Measurements from ENCODE around the gene ZNF384.

The ZNF384 gene

DNA sequence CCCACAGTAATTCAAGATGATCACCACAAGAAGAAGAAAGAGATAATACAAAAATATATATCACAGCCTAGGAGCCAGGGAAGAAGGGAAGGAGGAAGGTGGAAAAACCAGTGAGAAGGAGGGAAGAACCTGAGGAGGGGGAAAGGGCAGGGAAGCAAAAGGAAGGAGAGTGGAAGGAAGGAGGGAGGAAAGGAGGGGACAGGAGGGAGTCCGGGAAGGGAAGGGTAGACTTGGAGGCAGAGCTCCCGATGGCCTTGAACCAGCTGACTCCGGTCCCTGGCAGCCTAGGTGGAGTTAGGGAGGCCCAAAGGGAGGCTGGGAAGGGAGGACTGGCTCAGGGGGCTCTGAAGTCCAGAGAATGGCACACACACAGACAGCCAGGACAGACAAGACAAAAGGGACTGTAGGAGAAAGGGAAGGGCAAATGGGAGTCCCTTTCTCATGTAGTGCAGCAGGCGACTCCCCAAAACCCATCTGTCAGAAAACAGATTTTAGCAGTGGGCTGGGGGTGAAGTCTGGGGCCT lies 4.7 kb upstream of the ZNF384 start:
- no peak overlapping the region for H4K8ac ChIP-seq (ENCODE audit: low read depth, low read length)
- H3K14ac ChIP-seq (ENCODE audit: low read length): no peak overlapping the region
- no peaks in the 10 kb centered on the region for H3K9me3 ChIP-seq (ENCODE audit: insufficient read depth, low read depth, low read length)
- H3K36me3 ChIP-seq (ENCODE audit: control insufficient read depth in 1 of 2, insufficient read depth in 2 of 2, low read length in 2 of 2): no peaks in the 10 kb centered on the region
- no peak overlapping the region for H2BK12ac ChIP-seq (ENCODE audit: low read length)
- no peak overlapping the region for H3K23ac ChIP-seq (ENCODE audit: low read length)
- H3K4me2 ChIP-seq (ENCODE audit: low read length): no peak overlapping the region
- H3K4me3 ChIP-seq (ENCODE audit: low read depth, low read length): no peak overlapping the region
- peaks cover 7% of the 10 kb centered on the region for H3K27me3 ChIP-seq (ENCODE audit: insufficient read depth, low read length)
- no peak overlapping the region for H2BK5ac ChIP-seq (ENCODE audit: low read depth, low read length, poor library complexity)
- H3K9ac ChIP-seq (ENCODE audit: low read length): no peak overlapping the region
- peaks cover 0 to 3% of the 10 kb centered on the region in 2 experiments for H3K4me1 ChIP-seq (ENCODE audit: control insufficient read depth in 1 of 2, insufficient read depth in 2 of 2, low read length in 2 of 2)
- H2AFZ ChIP-seq (ENCODE audit: insufficient read depth, low read length, poor library complexity): no peak overlapping the region
- WGBS (ENCODE audit: extremely low coverage, insufficient coverage, insufficient read length): no CpG with 5 or more reads among the region's 4 CpGs
- no peak overlapping the region for H3K18ac ChIP-seq (ENCODE audit: low read length)
- H4K91ac ChIP-seq (ENCODE audit: low read depth, low read length): no peak overlapping the region
- no peak overlapping the region for H2AK5ac ChIP-seq (ENCODE audit: low read length)
- H3K79me2 ChIP-seq (ENCODE audit: control insufficient read depth, insufficient read depth, low read length, poor library complexity): peaks cover 4% of the 10 kb centered on the region
- DNase-seq: no peak
- peaks cover 4% of the 10 kb centered on the region for H3K79me1 ChIP-seq (ENCODE audit: low read length)
- no peak overlapping the region for H3K4ac ChIP-seq (ENCODE audit: low read depth, low read length)
- H3K27ac ChIP-seq (ENCODE audit: low read depth, low read length): no peak overlapping the region
- H2BK120ac ChIP-seq (ENCODE audit: insufficient read depth, low read length, poor library complexity): no peak overlapping the region
- H4K12ac ChIP-seq (ENCODE audit: low read depth, low read length): no peak overlapping the region

DNA sequence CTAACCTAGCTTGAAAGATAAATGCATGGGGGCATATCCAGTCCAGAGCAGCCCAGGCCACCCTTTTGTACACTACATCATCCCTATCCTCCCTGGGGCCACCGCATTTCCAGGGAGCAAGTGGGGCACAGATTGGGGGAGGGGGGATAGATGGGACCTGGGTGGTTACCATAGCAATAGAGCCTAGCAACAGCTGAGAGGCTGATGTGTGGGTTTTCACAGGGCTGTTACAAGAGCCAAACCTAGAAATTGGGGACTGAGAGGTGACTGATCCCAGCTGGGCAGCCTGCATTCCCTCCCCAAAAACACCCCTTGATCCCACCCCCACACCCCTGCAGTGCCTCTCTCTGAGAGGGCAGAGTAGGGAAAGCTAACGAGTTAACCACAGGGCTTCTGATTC lies 3.7 kb upstream of the ZNF384 start:
- peaks cover 11% of the 10 kb centered on the region for H3K79me2 ChIP-seq (ENCODE audit: control insufficient read depth, insufficient read depth, low read length, poor library complexity)
- DNase-seq: no peak
- no peaks in the 10 kb centered on the region for H3K27me3 ChIP-seq (ENCODE audit: insufficient read depth, low read length)
- no peak overlapping the region for H3K27ac ChIP-seq (ENCODE audit: low read depth, low read length)
- H3K9me3 ChIP-seq (ENCODE audit: insufficient read depth, low read depth, low read length): no peaks in the 10 kb centered on the region
- H3K79me1 ChIP-seq (ENCODE audit: low read length): peaks cover 10% of the 10 kb centered on the region
- no peak overlapping the region for H4K91ac ChIP-seq (ENCODE audit: low read depth, low read length)
- no peak overlapping the region for H3K14ac ChIP-seq (ENCODE audit: low read length)
- no peak overlapping the region for H4K8ac ChIP-seq (ENCODE audit: low read depth, low read length)
- no peak overlapping the region for H2AK5ac ChIP-seq (ENCODE audit: low read length)
- no peak overlapping the region for H3K4ac ChIP-seq (ENCODE audit: low read depth, low read length)
- H3K4me1 ChIP-seq (ENCODE audit: control insufficient read depth in 1 of 2, insufficient read depth in 2 of 2, low read length in 2 of 2): peaks cover 0 to 6% of the 10 kb centered on the region in 2 experiments
- no CpG with 5 or more reads among the region's 2 CpGs for WGBS (ENCODE audit: extremely low coverage, insufficient coverage, insufficient read length)
- H3K4me2 ChIP-seq (ENCODE audit: low read length): no peak overlapping the region
- H3K9ac ChIP-seq (ENCODE audit: low read length): peak overlapping the region; percentile 29
- H2BK5ac ChIP-seq (ENCODE audit: low read depth, low read length, poor library complexity): no peak overlapping the region
- no peak overlapping the region for H4K12ac ChIP-seq (ENCODE audit: low read depth, low read length)
- H3K4me3 ChIP-seq (ENCODE audit: low read depth, low read length): no peak overlapping the region
- no peak overlapping the region for H2BK120ac ChIP-seq (ENCODE audit: insufficient read depth, low read length, poor library complexity)
- no peak overlapping the region for H2AFZ ChIP-seq (ENCODE audit: insufficient read depth, low read length, poor library complexity)
- no peak overlapping the region for H3K23ac ChIP-seq (ENCODE audit: low read length)
- H3K36me3 ChIP-seq (ENCODE audit: control insufficient read depth in 1 of 2, insufficient read depth in 2 of 2, low read length in 2 of 2): no peaks in the 10 kb centered on the region
- H2BK12ac ChIP-seq (ENCODE audit: low read length): no peak overlapping the region
- H3K18ac ChIP-seq (ENCODE audit: low read length): no peak overlapping the region

DNA sequence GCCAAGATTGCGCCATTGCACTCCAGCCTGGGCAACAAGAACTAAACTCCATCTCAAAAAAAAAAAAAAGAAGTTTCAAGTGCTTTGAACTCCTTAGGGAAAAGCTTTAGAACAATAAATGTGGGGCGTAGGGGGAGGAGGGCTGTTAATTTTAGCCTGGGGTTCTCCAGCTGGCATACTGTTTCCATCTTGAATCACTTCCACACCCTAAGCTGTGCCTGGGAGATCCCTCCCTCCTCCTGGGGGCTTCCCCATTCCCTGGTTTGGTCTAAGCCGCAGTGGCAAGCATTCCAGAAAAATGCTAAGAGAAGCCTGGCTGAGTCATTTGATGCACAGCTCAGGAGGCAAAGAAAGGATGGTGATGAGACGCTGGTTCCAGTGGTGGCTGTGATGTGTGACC lies 2.3 kb upstream of the ZNF384 start:
- Histone ChIP-seq H2BK5ac (ENCODE audit: low read depth, low read length, poor library complexity) (no peak overlapping the region), H3K14ac (ENCODE audit: low read length) (no peak overlapping the region), H3K79me1 (ENCODE audit: low read length) (peaks cover 10% of the 10 kb centered on the region), H4K91ac (ENCODE audit: low read depth, low read length) (no peak overlapping the region), H3K36me3 (ENCODE audit: control insufficient read depth in 1 of 2, insufficient read depth in 2 of 2, low read length in 2 of 2) (no peaks in the 10 kb centered on the region), H3K4me2 (ENCODE audit: low read length) (no peak overlapping the region), H3K27me3 (ENCODE audit: insufficient read depth, low read length) (no peaks in the 10 kb centered on the region), H3K18ac (ENCODE audit: low read length) (no peak overlapping the region), H3K4me3 (ENCODE audit: low read depth, low read length) (no peak overlapping the region), H2BK120ac (ENCODE audit: insufficient read depth, low read length, poor library complexity) (no peak overlapping the region), H3K4ac (ENCODE audit: low read depth, low read length) (no peak overlapping the region), H3K23ac (ENCODE audit: low read length) (no peak overlapping the region), H3K79me2 (ENCODE audit: control insufficient read depth, insufficient read depth, low read length, poor library complexity) (peaks cover 11% of the 10 kb centered on the region), H2AK5ac (ENCODE audit: low read length) (no peak overlapping the region), H3K4me1 (ENCODE audit: control insufficient read depth in 1 of 2, insufficient read depth in 2 of 2, low read length in 2 of 2) (peaks cover 0 to 9% of the 10 kb centered on the region in 2 experiments), H4K8ac (ENCODE audit: low read depth, low read length) (no peak overlapping the region), H3K27ac (ENCODE audit: low read depth, low read length) (no peak overlapping the region), H3K9ac (ENCODE audit: low read length) (no peak overlapping the region), H2AFZ (ENCODE audit: insufficient read depth, low read length, poor library complexity) (no peak overlapping the region), H3K9me3 (ENCODE audit: insufficient read depth, low read depth, low read length) (no peaks in the 10 kb centered on the region), H4K12ac (ENCODE audit: low read depth, low read length) (no peak overlapping the region), H2BK12ac (ENCODE audit: low read length) (no peak overlapping the region)
- WGBS (ENCODE audit: extremely low coverage, insufficient coverage, insufficient read length): no CpG with 5 or more reads among the region's 4 CpGs
- no peak for DNase-seq

DNA sequence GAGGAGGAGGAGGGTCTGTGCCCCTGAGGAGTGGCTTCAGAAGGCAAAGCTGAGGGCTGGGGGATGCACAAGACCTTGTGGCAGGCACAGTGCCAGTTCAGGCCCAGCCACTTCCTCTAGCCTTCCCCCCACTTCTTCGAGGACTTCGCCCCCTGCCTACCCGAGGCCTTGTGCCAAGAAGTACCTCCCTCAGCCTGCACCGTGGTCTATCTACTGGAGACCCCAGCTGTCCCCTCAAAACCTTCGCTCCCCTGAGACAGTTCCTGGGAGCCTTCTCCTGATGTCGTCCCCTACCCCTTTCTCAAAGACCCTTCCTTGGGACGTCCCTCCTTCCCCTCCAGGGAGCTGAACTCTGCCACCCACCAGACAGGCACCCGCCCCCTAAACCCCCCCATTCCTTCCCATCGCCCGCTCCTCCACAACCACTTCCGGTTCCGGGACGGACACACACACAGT lies 604 bp downstream of the ZNF384 start:
- Histone ChIP-seq H3K4me3 (ENCODE audit: low read depth, low read length) (peak overlapping the region; percentile 94), H3K79me2 (ENCODE audit: control insufficient read depth, insufficient read depth, low read length, poor library complexity) (peaks cover 11% of the 10 kb centered on the region), H2AK5ac (ENCODE audit: low read length) (peak overlapping the region; percentile 36), H3K14ac (ENCODE audit: low read length) (peak overlapping the region; percentile 100), H3K4ac (ENCODE audit: low read depth, low read length) (peak overlapping the region; percentile 77), H2BK12ac (ENCODE audit: low read length) (no peak overlapping the region), H3K4me2 (ENCODE audit: low read length) (peak overlapping the region; percentile 62), H2BK5ac (ENCODE audit: low read depth, low read length, poor library complexity) (peak overlapping the region; percentile 99), H3K9me3 (ENCODE audit: insufficient read depth, low read depth, low read length) (no peaks in the 10 kb centered on the region), H3K79me1 (ENCODE audit: low read length) (peaks cover 10% of the 10 kb centered on the region), H2BK120ac (ENCODE audit: insufficient read depth, low read length, poor library complexity) (peak overlapping the region; percentile 100), H4K12ac (ENCODE audit: low read depth, low read length) (peak overlapping the region; percentile 94), H3K9ac (ENCODE audit: low read length) (peak overlapping the region; percentile 99), H3K27ac (ENCODE audit: low read depth, low read length) (peak overlapping the region; percentile 97), H3K23ac (ENCODE audit: low read length) (no peak overlapping the region), H4K8ac (ENCODE audit: low read depth, low read length) (peak overlapping the region; percentile 95), H3K4me1 (ENCODE audit: control insufficient read depth in 1 of 2, insufficient read depth in 2 of 2, low read length in 2 of 2) (peaks cover 0 to 9% of the 10 kb centered on the region in 2 experiments), H3K27me3 (ENCODE audit: insufficient read depth, low read length) (no peaks in the 10 kb centered on the region), H2AFZ (ENCODE audit: insufficient read depth, low read length, poor library complexity) (peak overlapping the region; percentile 89), H3K18ac (ENCODE audit: low read length) (peak overlapping the region; percentile 31), H3K36me3 (ENCODE audit: control insufficient read depth in 1 of 2, insufficient read depth in 2 of 2, low read length in 2 of 2) (peaks cover 2 to 3% of the 10 kb centered on the region in 2 experiments), H4K91ac (ENCODE audit: low read depth, low read length) (peak overlapping the region; percentile 93)
- WGBS (ENCODE audit: extremely low coverage, insufficient coverage, insufficient read length): no CpG with 5 or more reads among the region's 13 CpGs
- DNase-seq: no peak

All from trophoblast cell (in vitro differentiated cells and primary cell).